Colonic mucosa (tissue), 4 donors: ENCODE measurements around the gene PURA. TPM values are rescaled to one million over a fixed set of nuclear protein-coding genes. Genes with fewer than 3 reads are reported as not detected.

Source experiments
- DNase-seq: peaks from one replicate; pipeline ENCODE4 v3.0.0-alpha.2; 2020
- H3K27ac ChIP-seq: fragments of 200-600 bp; one replicate; pipeline ENCODE4 v1.8.0; 2021
- H3K27me3 ChIP-seq: fragments of 200-600 bp; one replicate; pipeline ENCODE4 v1.8.0; 2021
- H3K36me3 ChIP-seq: fragments of 200-600 bp; one replicate; pipeline ENCODE4 v1.8.0; 2021
- H3K4me1 ChIP-seq: fragments of 200-600 bp; one replicate; pipeline ENCODE4 v1.8.0; 2021; ENCODE audit warnings: mild to moderate bottlenecking
- H3K4me3 ChIP-seq: fragments of 200-600 bp; one replicate; pipeline ENCODE4 v1.8.0; 2021
- H3K9ac ChIP-seq, 2 donors: one replicate each; pipeline ENCODE4 v1.7.0; 2013; ENCODE audit warnings: control low read depth in 2 of 2, low read depth in 2 of 2, low read length in 2 of 2
- H3K9me3 ChIP-seq: fragments of 200-600 bp; one replicate; pipeline ENCODE4 v1.8.0; 2021
- CTCF ChIP-seq: fragments of 200-600 bp; IDR thresholded peaks from one replicate; pipeline ENCODE4 v1.8.0; 2022; ENCODE audit warnings: antibody characterized with exemption, mild to moderate bottlenecking
- intact Hi-C: fragments of 100-400 bp; cut with DNase I; formaldehyde crosslinking; loops from one replicate; pipeline ENCODE4 v1.14.1; 2022
- total RNA-seq, 2 donors: library from RNA; stranded (reverse); fragmentation: NEBNext Ultra II Directional in 1 of 2; extraction: Animal tissue kit (Norgen Biotek cat#: 25700) in 1 of 2; gene quantifications; one replicate each; pipeline ENCODE4 v1.2.1, GENCODE V29; 2021
- donor health status: healthy.
- donor health status: DM: no; HTN: no; CAD: no.
- donor health status: DM: no; HTN: no; CAD: no.

PURA gene
- total RNA-seq, 2 donors from 2014 or later: 20.5 to 21.6 TPM

- Histone ChIP-seq H3K9ac (no peak overlapping the region), H3K27ac (no peak overlapping the region), H3K4me1 (no peaks in the 10 kb centered on the region), H3K36me3 (no peaks in the 10 kb centered on the region), H3K27me3 (no peaks in the 10 kb centered on the region), H3K4me3 (no peak overlapping the region), H3K9me3 (no peaks in the 10 kb centered on the region)
- intact Hi-C loops: no loop called here
- no peak for TF ChIP-seq CTCF
- no peak for DNase-seq
Measured at GRCh38 chr5:140169410-140169809, 55.5 kb downstream of the PURA start.

- H3K9ac ChIP-seq: no peak overlapping the region
- no peak overlapping the region for H3K27ac ChIP-seq
- H3K4me1 ChIP-seq: no peaks in the 10 kb centered on the region
- H3K27me3 ChIP-seq: no peaks in the 10 kb centered on the region
- H3K36me3 ChIP-seq: no peaks in the 10 kb centered on the region
- DNase-seq: no peak
- TF ChIP-seq CTCF: no peak
- H3K9me3 ChIP-seq: no peaks in the 10 kb centered on the region
- intact Hi-C loops: loop anchor here (5.0 to 10.0 kb wide), 2 partner anchors 70 to 182 kb away; no protein-coding TSS in a partner anchor
- no peak overlapping the region for H3K4me3 ChIP-seq
Measured at GRCh38 chr5:140172483-140172882, 58.6 kb downstream of the PURA start.

GRCh38 chr5:140174014-140174413, 60.1 kb downstream of the PURA start:
- no peaks in the 10 kb centered on the region for H3K4me1 ChIP-seq
- no peak overlapping the region for H3K4me3 ChIP-seq
- peak overlapping the region in 1 of 2 donors; percentile 99 for H3K9ac ChIP-seq
- no peak for DNase-seq
- no peak for TF ChIP-seq CTCF
- H3K27ac ChIP-seq: no peak overlapping the region
- intact Hi-C loops: loop anchor here (5.0 to 10.0 kb wide), 2 partner anchors 68 to 181 kb away; no protein-coding TSS in a partner anchor
- no peaks in the 10 kb centered on the region for H3K9me3 ChIP-seq
- no peaks in the 10 kb centered on the region for H3K27me3 ChIP-seq
- no peaks in the 10 kb centered on the region for H3K36me3 ChIP-seq

GRCh38 chr5:140174465-140175366, 60.8 kb downstream of the PURA start, which contains the start of gene CYSTM1:
CYSTM1 (plus strand) TSS chr5:140175188; CDS start chr5:140194466, 19,278 bp downstream.
- Histone ChIP-seq H3K9me3 (no peaks in the 10 kb centered on the region), H3K9ac (peak within 1 kb of the TSS; percentile 95 to 99), H3K27me3 (no peaks in the 10 kb centered on the region), H3K27ac (peak within 1 kb of the TSS; percentile 97), H3K36me3 (no peaks in the 10 kb centered on the region), H3K4me1 (no peaks in the 10 kb centered on the region), H3K4me3 (peak within 1 kb of the TSS; percentile 82)
- TF ChIP-seq CTCF: no peak
- peak; percentile 98 for DNase-seq
- intact Hi-C loops: loop anchor here (5.0 to 10.0 kb wide), 2 partner anchors 68 to 180 kb away; no protein-coding TSS in a partner anchor

Other genes starting within 250 kb of the PURA start
- under 1 TPM; 0.10 to 0.48 TPM for gene NRG2, start 70.8 kb upstream of the PURA start, total RNA-seq
- 1 to 10 TPM; 7.8 to 9.5 TPM for gene IGIP, start 11.8 kb downstream of the PURA start, total RNA-seq
- gene CYSTM1, start 61.1 kb downstream of the PURA start, total RNA-seq: 100 to 1,000 TPM; 205 TPM
- gene PFDN1, start 189.0 kb downstream of the PURA start, total RNA-seq: 10 to 100 TPM; 41.2 to 41.4 TPM
- gene HBEGF, start 232.5 kb downstream of the PURA start, total RNA-seq: 10 to 100 TPM in 1 of 2 donors, 1 to 10 TPM in 1; 4.3 to 14.6 TPM
- under 1 TPM in 1 of 2 donors, not detected in 1; 0.42 TPM for gene SLC4A9, start 246.1 kb downstream of the PURA start, total RNA-seq